Measurements from ENCODE around the gene MEGF6.

Gene MEGF6

GRCh38 chr1:3504822-3505153 lies 106.5 kb downstream of the MEGF6 start:
- no peak for DNase-seq (ENCODE audit: low read depth, low spot score)

GRCh38 chr1:3504151-3504821 lies 107.0 kb downstream of the MEGF6 start:
- peak; percentile 55 for DNase-seq (ENCODE audit: low read depth, low spot score)

GRCh38 chr1:3503525-3503886 lies 107.8 kb downstream of the MEGF6 start:
- no peak for DNase-seq (ENCODE audit: low read depth, low spot score)

- DNase-seq (ENCODE audit: low read depth, low spot score), result no peak
Observed at GRCh38 chr1:3502641-3503524, 108.4 kb downstream of the MEGF6 start.

GRCh38 chr1:3501856-3502640 lies 109.3 kb downstream of the MEGF6 start:
- DNase-seq (ENCODE audit: low read depth, low spot score), result no peak

GRCh38 chr1:3501437-3501836 lies 109.9 kb downstream of the MEGF6 start:
- no peak for DNase-seq (ENCODE audit: low read depth, low spot score)

GRCh38 chr1:3500265-3500835 lies 111.0 kb downstream of the MEGF6 start:
- DNase-seq (ENCODE audit: low read depth, low spot score), result no peak

GRCh38 chr1:3499611-3500010 lies 111.7 kb downstream of the MEGF6 start:
- no peak for DNase-seq (ENCODE audit: low read depth, low spot score)

- no peak for DNase-seq (ENCODE audit: low read depth, low spot score)
Observed at GRCh38 chr1:3498986-3499385, 112.3 kb downstream of the MEGF6 start.

GRCh38 chr1:3498246-3498930 lies 112.9 kb downstream of the MEGF6 start:
- no peak for DNase-seq (ENCODE audit: low read depth, low spot score)

GRCh38 chr1:3497521-3497920 lies 113.8 kb downstream of the MEGF6 start:
- DNase-seq (ENCODE audit: low read depth, low spot score), result no peak

GRCh38 chr1:3496916-3497315 lies 114.4 kb downstream of the MEGF6 start:
- no peak for DNase-seq (ENCODE audit: low read depth, low spot score)

- no peak for DNase-seq (ENCODE audit: low read depth, low spot score)
Observed at GRCh38 chr1:3495776-3496745, 115.2 kb downstream of the MEGF6 start.

GRCh38 chr1:3494321-3495308 lies 116.7 kb downstream of the MEGF6 start:
- no peak for DNase-seq (ENCODE audit: low read depth, low spot score)

- no peak for DNase-seq (ENCODE audit: low read depth, low spot score)
Observed at GRCh38 chr1:3492545-3493246, 118.6 kb downstream of the MEGF6 start.

- DNase-seq (ENCODE audit: low read depth, low spot score), result no peak
Observed at GRCh38 chr1:3491291-3492246, 119.7 kb downstream of the MEGF6 start.

GRCh38 chr1:3490046-3490745 lies 121.1 kb downstream of the MEGF6 start:
- no peak for DNase-seq (ENCODE audit: low read depth, low spot score)

Measured in smooth muscle cell of the brain vasculature (primary cell).